Measurements from ENCODE around the gene KCNAB3.

The KCNAB3 gene

GRCh38 chr17:7897090-7897489 is 32.6 kb downstream of the KCNAB3 start:
- DNase-seq = no peak

- no peak for DNase-seq
These were observed 34.8 kb downstream of the KCNAB3 start for GRCh38 chr17:7894866-7895265.

- DNase-seq = no peak
These were observed 35.4 kb downstream of the KCNAB3 start for GRCh38 chr17:7894226-7894625.

- no peak for DNase-seq
These were observed 36.3 kb downstream of the KCNAB3 start for GRCh38 chr17:7893187-7893880.

DNA sequence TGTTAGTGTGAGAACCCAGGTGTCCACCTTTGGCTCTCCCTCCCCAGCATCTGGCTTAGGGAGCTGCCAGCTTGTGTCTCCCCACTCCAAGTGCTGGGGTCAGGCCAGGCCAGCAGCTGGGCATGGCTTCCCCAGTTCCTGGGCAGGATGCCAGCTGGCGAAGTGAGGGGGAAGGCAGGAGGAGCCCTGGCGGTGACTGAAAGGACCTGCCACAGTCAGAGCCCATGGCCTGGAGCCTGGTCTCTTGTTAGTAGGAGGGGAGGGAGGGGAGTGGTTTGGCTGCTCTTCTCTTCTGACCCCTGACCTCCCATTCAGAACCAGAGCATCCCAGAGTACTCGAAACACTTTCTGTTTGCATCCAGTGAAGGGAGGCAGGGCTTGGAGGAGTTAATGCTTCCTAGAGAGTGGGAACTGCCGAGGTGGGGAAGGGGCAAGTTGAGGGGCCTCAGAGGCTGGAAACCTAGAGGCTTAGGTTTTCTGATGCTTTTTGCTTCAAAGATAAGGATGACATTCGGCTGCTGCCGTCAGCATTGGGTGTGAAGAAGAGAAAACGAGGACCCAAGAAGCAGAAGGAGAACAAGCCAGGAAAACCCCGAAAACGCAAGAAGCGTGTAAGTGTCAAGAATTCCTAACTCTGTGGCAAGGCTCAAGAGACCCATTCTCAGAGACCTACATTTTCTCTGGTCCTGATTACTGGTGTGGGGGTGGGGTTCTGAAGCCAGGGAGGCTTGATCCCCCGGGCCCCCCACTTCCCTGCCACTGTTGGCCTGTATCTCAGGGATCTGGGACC is 40.3 kb downstream of the KCNAB3 start:
- peak; percentile 99 for DNase-seq

DNA sequence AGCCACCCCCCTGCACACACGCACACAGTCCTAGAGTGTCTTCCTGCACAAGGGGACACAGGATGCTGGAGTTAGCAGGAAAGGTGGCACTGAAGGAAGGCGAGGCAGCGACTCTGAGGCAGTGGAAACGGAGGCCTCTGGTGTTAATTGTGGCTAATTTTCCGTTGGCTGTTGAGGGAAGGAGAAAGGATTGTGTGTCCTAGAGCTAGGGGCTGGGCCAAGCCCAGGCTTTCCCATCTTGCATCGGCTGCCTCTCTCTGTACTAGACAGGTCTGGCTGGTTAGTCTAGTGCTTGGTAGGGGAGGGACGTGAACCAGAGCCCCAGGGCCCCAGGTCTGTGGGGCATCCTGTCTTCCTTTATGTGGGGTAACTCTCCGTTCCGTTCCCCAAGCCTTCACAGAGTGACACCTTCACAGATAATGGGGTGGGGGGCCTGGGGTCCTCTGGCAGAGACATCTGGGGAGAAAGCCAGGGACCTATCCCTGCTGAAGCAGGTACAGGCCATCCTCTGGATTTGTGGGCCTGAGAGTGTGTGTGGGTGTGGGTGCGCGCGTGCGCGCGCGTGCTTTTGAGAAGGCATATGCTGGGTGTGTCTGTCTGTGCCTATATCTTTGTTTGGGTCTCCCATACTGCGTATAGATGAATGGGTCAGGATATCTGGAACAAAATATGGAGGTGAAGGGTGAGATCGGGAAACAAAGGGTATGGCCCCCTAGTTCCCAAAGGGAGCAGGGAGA is 41.3 kb downstream of the KCNAB3 start, which contains the start of gene CHD3:
CHD3 (plus strand) TSS at position 606 of the 737 bp plus-strand sequence. CDS start 212 bp downstream, outside the sequence.
- DNase-seq = peak; percentile 94

DNA sequence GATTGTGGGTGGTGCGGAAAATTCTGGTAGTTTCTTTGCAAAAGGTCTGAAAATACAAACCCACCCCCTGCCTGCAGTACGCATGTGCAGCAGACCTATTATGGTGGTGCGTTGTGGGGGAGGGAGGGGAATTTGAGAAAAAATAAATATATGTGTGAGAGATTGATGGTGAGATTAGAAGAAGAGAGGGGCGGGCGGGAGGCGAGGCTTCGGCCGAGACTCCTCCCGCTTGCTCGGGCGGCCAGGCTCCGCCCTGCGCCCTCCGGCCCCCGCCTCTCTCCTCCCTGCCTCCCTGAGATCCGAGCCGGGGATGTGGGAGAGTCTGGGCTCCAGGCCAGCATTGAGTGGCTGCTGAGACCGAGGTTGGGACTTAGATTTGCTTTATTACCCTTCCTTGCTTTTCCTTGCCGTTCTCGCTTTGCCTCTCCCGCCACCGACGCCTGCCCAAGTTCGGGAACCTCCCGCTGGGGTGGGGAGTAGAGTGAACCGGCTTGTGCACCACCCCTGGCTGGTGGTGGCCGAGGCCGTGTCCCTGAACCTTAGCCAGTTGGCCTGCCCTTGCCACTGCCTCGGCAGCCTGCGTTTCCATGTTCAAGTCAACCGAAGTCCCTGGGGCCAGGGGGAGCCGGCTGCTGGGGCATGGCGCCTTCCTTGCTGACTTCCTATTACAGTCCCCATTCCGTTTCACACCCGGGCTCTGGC is 42.0 kb downstream of the KCNAB3 start:
- peak; percentile 99 for DNase-seq

GRCh38 chr17:7887038-7887481 is 42.6 kb downstream of the KCNAB3 start:
- DNase-seq = peak; percentile 90

- peak; percentile 78 for DNase-seq
These were observed 43.2 kb downstream of the KCNAB3 start for GRCh38 chr17:7886227-7887037.

- peak; percentile 84 for DNase-seq
These were observed 44.1 kb downstream of the KCNAB3 start for GRCh38 chr17:7885367-7886226.

DNA sequence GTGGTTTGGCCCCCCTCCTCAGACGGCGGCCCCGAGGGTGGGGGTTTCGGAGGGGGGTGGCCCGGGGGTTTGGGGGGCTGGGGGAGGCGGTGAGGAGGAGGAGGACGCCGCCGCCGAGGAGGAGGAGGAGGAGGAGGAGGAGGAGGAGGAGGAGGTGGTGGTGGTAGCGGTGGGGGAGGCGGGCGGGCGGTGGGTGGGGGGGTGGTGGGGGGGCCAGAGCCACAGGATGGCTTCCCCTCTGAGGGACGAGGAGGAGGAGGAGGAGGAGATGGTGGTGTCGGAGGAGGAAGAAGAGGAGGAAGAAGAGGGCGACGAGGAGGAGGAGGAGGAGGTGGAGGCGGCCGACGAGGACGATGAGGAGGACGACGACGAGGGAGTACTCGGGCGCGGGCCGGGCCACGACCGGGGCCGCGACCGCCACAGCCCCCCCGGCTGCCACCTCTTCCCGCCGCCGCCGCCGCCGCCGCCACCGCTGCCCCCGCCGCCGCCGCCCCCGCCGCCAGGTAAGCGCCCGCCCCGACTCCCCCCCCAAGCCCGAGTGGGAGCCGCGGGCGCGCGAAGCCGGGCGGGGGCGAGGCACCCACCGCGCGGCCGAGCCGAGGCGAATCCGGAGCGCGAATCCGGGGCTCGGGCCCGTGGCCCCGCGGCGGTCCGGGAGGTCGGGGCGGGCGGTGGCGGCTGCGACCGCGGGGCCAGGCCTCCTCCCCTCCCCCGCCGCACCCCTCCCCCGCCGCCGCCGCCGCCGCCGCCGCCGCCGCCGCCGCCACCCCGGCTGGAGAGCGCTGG is 44.9 kb downstream of the KCNAB3 start:
- peak; percentile 74 for DNase-seq

DNA sequence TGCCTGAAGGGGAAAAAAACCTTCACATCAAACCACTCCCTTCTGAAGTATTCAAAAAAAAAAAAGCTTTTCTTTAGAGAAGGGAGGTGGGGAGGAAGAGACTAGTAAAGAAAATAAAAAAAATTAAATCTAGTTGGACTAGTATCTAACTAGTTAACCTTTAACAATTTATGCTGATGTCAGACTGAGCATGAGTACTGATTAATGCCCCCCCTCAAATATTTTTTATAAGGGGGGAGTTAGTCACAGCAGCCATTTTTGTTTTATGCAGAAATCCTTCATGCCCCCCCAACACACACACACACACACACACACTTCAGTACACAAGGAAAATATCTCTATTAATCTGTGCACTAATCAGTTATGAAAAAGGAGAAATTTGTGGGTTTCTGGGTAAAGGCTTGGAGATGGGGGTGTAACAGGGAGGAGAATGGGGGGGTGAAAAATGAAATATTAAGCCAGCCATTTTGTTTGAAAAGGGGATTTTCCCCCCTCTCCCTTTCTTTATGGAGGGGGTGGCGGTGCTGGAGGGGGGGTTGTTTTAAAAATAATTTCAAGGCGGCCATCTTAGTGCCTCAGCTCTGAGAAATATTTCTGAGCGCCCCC is 45.8 kb downstream of the KCNAB3 start:
- peak; percentile 78 for DNase-seq

DNA sequence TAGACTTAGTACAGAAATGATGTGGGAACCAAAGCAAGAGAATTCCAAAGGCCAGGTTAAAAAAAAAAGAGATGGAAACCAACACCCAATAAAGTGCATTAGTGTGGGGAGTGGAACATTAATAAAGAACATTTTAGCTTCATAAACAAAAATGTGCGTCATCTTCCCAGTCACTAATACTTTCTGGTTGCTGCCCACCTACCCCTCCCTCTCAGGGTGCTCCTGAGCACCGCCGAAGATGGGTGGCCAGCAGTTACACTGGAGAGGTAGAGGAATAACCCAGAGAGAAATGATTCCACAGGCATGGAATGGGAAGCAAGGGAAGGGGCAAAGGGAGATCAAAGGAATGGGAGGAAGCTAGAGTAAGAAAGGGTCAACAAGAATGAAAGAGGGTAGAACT is 47.0 kb downstream of the KCNAB3 start:
- DNase-seq = no peak

DNA sequence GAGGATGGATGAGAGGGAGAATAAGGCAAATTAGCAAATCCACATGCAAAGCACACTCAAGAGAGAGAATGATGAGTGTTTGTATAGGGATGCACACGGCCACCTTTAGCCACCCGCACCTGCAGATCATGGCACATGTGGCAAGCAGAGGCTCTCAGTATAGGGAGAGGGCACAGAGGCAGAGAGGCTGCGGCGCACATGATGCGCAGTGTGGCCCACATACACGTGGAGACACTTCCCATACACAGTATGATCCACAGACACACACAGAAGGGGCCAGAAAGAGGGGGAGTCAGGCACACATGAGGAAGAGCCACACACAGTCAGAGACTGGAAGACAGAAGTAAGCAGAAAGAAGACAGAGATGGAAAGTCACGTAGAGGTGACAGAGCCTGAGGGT is 47.6 kb downstream of the KCNAB3 start:
- peak; percentile 95 for DNase-seq

DNA sequence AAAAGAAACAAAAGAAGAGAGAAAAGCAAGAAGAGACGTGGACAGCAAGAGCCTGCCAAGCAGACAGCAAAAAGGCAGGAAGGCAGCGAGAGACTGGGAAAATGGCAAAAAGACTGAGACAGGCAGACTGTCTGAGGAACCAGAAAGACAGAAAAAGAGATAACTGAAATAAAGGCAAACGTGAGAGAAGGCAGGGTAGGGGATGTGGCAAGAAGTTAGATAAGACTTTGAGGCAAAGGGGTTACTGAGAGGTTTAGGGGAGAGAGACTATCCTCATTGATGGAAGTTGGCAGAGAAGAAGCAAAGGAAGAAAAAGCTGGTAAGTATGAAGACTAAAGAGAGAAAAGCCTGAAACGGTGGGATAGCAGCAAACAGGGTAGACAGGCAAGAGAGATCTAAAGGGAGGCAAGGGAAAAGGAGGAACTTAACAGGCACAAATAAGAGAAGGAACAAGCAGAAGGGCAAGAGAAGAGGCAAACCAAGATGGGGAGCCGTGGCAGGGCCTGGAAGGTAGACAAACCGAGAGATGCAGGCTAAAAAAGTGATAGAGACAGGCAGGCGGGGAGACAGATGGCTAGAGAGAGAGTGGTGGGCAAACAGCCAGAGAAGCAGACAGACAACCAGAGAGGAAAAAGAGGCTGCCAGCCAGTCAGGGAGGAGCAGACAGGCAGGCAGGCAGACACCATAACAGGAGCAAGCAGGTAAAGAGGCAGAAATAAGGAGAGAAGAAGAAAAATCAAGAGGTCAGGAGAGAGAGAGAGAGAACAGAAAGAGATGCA is 48.2 kb downstream of the KCNAB3 start:
- DNase-seq = peak; percentile 86

DNA sequence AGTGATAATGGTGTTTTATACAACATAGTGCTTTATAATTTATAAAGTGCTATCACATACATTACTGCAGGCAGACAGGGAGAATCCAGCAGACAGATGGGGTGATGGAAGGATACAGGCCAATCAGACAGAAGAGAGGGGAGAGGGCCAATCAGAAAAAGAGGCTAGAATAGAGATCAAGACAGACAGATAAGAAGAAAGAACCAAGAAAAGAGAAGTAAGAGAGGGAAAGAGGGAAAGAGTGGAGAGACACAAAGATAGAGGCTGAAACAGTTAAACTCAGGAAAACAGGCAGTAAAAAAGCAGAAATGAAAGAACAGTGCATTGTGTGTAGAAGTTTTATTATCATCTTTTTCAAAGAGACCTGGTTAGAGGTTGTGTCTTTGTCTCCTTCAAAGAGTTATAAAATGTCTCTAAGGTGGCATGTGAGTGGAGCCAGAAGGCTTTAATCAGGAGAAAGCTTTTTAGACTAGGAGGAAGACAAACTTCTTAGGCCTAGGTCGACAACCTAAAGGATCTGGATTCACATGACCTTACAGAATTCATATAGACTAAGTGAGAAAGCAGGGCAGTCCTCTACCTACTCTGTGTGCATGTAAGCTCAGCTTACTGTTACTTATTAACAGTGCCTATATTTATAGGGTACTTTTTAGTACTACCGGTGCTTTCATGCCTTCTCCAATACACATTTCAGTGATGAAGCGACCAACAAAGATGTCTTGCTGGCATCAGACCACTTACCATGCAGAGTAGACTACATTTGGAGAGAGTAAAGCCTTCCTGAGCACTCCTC is 49.4 kb downstream of the KCNAB3 start:
- DNase-seq = no peak

GRCh38 chr17:7878234-7878633 is 51.4 kb downstream of the KCNAB3 start:
- DNase-seq = no peak

GRCh38 chr17:7875804-7876370 is 53.8 kb downstream of the KCNAB3 start:
- no peak for DNase-seq

Measured in DMS53 (cell line).